Measurements from ENCODE around the gene HDAC9.

HDAC9 gene

GRCh38 chr7:18526368-18526878 is 30.9 kb downstream of the HDAC9 start:
- no peak for DNase-seq

DNA sequence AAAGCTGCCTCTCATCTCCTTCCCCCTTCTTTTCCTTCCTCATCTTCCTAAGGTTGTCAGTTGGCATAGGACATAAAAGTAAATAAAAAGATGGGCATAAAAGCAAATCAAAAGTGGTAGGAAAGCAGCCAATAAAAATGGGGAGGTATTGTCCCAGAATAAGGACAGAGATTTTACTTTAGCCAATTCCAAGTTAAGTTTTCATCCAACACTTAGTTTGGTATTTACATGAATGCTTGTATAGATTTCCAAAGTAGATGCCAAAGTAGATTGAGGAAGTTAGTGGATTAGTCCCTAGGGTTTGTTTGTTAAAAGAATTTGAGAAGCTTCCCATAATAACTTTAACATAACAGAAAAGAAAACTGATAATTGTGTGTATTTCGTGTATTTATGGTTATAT is 33.7 kb downstream of the HDAC9 start:
- no peak for DNase-seq

GRCh38 chr7:18530224-18531179 is 35.0 kb downstream of the HDAC9 start:
- DNase-seq, result no peak

GRCh38 chr7:18531539-18531938 is 36.0 kb downstream of the HDAC9 start:
- DNase-seq, result no peak

DNA sequence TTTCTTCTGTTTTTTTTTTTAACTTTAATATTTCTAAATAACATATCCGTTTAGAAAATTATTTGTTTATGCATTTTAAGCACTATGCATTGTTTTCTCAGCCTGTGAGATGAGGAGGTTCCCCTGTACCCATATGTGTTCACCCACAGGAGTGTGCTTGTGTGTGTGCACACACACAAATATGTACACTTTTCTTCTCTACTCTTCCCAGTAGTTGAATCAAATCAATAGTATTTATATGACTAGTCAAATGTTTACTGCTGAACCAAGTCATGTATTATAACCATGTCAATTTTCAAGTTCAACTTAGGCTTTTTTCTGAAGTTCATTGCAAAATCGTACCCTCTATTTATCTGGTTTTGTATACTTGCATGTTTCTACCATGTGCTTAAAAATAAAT is 37.3 kb downstream of the HDAC9 start:
- DNase-seq, result no peak

GRCh38 chr7:18534481-18534880 is 38.9 kb downstream of the HDAC9 start:
- no peak for DNase-seq

GRCh38 chr7:18535810-18536415 is 40.4 kb downstream of the HDAC9 start:
- no peak for DNase-seq

GRCh38 chr7:18536486-18536885 is 40.9 kb downstream of the HDAC9 start:
- no peak for DNase-seq

GRCh38 chr7:18538554-18539250 is 43.2 kb downstream of the HDAC9 start:
- no peak for DNase-seq

- no peak for DNase-seq
These were observed 44.8 kb downstream of the HDAC9 start for GRCh38 chr7:18540396-18540795.

- no peak for DNase-seq
These were observed 45.8 kb downstream of the HDAC9 start for GRCh38 chr7:18541181-18541870.

DNA sequence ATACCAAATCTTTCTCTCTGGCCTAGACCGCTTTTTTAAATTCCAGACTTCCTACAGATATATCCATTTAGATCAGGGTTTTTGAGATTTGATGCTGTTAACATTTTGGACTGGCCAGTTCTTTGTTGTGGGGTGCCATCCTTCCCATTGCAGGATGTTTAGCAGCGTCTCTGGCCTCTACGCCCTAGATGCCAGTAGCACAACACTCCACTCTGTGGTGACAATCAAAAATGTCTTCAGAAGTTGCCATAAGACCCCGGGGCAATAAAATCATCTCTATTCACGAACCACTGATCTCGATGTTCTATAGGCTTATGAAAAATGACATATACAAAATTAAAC is 46.3 kb downstream of the HDAC9 start:
- DNase-seq, result no peak

GRCh38 chr7:18546576-18546975 is 51.0 kb downstream of the HDAC9 start:
- no peak for DNase-seq

DNA sequence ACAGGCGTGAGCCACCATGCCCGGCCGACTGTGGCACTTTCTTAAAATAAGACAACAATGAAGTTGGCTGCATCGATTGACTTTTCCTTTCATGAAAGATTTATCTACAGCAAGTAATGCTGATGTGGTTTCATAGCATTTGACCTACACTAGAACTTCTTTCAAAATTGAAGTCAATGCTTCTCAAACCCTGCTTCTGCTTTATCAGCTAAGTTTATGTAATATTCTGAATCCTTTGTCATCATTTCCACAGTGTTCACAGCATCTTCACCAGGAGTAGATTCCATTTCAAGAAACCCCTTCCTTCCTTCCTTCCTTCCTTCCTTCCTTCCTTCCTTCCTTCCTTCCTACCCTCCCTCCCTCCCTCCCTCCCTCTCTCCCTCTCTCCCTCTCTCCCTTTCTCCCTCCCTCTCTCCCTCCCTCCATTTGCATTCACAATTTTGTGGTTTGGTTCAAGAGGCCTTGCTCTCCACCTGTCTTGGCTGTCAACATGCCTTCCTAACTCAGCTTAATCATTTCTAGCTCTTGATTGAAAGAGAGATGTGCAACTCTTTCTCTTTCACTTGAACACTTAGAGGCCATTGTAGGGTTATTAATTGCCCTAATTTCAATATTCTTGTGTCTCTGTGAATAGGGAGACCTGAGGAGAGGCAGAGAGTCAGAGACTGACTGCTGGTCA is 52.1 kb downstream of the HDAC9 start:
- DNase-seq, result no peak

- no peak for DNase-seq
These were observed 53.0 kb downstream of the HDAC9 start for GRCh38 chr7:18548534-18548933.

- DNase-seq, result no peak
These were observed 55.0 kb downstream of the HDAC9 start for GRCh38 chr7:18550574-18550973.

GRCh38 chr7:18552316-18552916 is 56.9 kb downstream of the HDAC9 start:
- no peak for DNase-seq

- no peak for DNase-seq
These were observed 57.5 kb downstream of the HDAC9 start for GRCh38 chr7:18552943-18553604.

GRCh38 chr7:18553605-18554003 is 58.1 kb downstream of the HDAC9 start:
- DNase-seq, result no peak

- no peak for DNase-seq
These were observed 59.6 kb downstream of the HDAC9 start for GRCh38 chr7:18555120-18555519.

GRCh38 chr7:18555968-18556367 is 60.4 kb downstream of the HDAC9 start:
- no peak for DNase-seq
